Measurements from ENCODE around the gene MRGPRD.
"Not testable (repeated sequence)": the region's sequence is repeated elsewhere in the genome, so short reads cannot be mapped to it uniquely, and the experiment has no call there.

Gene MRGPRD

DNA sequence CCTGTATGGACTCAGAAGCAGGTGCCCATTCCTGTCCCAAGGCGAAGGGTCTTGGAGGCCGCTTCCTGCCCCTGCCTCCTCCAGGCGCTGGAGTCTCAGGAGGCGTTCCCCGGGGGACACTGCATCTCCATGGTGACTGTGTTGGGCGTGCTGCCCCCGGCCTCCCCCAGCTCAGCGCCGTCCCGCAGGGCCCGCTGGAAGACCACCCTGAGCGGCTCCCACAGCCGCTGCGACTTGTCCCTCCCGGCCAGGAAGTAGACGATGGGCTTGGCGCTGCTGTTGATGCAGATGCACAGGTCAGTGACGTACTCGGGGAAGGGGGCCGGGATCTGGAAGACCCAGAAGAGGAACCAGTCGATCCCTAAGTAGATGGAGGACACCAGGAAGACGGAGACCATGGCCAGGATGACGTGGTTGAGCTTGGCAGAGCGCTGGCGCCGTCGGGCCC lies 24.4 kb upstream of the MRGPRD start:
- no peak for DNase-seq

DNA sequence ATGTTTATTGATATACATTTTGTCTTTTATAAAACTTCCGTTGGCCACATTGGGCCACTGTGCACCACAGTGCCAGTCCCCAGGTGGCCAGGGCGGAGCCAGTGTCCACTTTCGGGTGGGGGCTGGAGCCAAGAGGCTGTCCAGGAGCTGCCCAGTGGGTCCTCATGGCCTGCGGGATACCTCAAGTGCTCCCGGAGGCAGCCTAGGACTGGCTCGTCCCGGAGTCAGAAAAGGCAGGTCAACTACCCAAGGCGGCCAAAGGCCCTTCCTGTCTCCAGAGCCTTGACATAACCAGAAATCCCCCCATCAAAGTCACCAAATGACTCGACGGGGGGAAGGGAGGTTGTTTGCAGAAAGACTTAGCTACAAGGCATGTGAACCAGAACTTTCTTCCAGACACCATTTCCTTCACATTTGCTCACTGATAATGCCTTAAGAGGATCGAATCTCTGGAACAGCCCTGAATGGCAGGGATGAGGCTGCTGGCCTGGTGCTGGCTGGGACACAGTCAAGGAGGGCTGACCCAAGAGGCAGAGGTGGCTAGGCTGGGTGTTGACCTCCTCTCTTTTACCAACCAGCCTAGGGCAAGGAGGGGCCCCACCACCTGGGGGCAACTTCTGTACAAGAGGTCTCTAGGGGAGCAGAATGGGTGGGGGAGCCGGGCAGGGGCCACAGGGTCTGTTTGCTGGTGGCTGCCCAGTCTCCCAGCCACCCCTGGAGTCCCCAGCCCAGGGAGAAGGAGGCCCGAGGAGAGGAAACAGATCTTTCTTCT lies 23.8 kb upstream of the MRGPRD start:
- no peak for DNase-seq

DNA sequence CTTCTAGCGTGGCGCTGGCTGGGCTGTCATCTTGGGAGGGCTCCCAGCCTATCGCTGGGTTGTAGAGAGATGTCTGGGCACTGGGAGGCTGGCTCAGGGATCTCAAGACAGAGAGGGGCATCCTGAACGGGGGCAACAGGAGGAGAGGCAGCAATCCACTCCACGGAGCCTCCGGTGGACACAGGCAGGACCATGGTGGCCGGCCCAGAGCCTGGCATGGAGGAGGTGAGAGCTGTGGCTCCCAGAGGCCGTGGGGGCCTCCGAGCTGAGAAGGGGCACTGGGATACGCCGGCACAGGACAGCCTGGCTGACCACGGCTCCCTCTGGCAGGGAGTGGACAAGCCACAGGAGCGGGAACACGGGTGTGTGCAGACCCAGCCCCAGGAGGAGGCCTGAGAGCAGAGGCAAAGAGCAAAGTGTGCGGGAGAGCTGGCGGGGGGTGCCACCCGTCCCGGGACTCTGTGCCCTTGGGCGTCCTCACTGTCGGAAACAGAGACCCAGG lies 23.1 kb upstream of the MRGPRD start:
- no peak for DNase-seq

DNA sequence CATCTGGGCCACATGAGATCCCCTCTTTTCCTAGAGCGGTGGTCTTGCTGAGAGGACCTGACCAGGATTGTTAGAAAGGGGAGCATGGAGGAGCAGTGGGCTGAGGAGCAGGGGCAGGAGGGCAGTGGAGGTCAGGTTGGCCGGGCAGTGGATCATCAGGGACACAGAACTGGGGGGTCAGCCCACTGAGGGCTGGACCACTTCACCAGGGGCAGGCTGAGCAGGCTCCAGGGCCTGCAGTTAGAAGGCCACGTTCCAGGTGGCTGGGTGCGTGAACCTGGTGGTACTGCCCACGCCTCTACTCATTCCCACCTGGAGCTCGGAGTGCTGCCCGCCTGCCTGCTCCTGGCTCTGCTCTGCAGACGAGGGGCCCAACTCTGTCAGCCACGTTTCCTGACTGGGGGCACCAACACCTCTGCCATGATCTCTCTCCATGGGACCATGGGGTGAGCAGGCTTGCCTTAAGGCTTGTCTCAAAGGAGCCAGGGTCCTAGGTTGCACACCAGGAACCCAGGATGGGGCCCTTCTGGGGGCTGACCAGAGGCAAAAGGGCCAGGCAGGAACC lies 22.6 kb upstream of the MRGPRD start:
- DNase-seq = no peak

DNA sequence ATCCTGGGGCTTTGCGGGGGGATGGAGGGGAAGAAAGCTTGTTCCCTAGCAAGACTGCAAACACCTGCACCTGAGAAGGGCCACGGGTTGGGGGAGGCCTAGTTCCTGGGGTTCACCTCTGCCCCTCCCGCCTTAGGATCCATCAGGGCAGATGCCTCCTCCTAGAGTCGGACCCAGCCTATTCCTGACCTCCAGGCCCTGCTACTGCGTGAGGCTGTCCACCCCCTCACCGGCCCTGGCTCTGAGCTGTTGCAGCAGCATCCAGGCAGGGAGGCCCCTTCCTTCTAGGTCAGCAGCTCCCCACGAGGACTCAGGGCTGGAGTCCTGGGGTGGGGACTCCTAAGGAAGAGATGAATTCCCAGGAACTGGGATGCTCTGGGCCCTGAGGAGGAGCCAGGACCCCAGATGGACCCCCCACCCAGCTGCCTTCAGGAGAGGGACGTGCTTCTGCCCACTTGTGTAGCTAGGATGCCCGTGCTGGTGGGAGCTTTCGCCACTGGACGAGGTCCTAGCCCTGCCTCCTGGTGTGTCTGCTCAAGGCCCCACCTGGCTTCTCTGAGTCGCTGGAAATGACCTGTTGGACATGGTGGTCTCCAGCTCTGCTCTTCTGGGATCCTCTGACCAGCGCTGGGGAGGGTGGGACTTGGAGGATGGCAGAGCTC lies 21.9 kb upstream of the MRGPRD start:
- no peak for DNase-seq

DNA sequence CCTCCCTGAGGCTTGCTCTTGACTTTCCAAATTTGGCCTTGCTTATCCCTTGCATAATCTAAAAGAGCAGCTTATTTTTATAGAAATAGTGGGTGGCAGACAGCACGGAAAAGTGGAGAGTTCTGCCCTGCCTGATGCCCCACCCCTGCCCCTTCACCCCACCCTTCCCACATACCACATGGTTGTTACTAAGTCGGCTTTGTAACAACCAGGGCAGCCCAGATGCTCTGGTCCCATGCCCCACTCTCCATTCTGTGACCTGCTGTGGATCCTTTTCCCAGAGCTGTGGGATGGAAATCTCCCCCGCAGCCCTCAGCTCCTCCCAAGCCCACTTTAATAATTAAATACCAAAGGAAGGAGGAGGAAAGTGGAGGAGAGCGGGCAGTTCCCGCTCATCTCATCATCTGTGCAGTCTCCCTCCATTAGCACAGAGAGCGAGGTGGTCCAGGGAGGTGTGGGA lies 21.4 kb upstream of the MRGPRD start:
- no peak for DNase-seq

DNA sequence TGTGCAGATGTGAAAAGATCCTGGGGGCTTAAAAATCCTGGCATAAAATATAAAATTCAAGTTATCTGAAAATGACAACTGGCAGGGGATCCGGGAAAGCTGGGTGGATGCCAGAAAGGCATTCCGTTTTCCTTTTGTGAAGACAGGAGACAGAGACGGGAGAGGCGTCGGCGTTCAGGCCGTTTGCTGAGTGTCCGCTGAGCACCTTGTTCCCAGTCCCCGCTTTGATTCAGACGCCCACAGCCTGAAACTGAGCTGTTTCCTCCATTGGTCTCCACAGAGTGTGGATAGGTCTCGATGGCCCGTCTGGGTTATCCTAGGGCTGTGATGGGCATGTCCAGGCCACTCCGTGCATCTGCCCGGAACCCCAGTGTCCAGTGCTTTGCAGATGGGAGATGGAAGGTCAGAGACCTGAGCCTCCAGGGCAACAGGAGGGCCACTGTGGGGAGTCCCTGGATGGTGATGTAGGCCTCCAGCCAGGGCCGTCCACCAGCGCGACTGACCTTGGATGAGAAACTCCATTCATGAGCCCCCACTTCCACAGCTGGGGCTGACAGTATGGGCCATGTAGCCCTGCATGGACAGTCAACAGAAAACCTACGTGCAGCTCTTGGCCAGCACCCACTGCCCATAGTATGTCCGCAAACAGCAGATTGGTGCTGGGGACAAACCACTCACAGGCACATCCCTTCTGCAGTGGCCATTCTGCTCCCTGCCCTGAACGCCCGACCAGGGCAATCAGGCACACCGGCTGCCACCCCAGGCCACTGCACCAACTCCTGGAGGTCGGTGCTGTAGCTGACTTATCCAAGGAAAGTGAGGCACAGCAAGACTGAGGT lies 20.7 kb upstream of the MRGPRD start:
- no peak for DNase-seq

DNA sequence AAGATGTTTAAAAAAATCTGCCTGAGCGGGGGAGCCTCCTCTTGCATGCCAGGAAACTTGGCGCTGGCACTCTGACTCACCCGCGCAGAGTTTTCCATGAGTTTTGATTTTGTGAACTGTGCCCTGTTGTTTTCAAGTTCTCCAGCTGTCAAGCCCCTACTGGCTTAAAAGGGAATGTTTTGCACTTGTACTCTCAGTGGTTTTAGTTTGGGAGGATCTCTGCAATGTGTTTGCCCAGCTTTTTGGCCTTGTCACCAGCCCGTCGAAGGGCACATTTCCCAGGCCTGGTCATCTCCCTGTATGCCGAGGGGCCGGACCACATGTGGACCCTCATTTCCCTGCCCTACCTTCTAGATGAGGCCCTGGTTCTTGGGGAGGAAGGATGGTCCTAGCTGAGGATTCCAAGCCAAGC lies 20.1 kb upstream of the MRGPRD start:
- no peak for DNase-seq

DNA sequence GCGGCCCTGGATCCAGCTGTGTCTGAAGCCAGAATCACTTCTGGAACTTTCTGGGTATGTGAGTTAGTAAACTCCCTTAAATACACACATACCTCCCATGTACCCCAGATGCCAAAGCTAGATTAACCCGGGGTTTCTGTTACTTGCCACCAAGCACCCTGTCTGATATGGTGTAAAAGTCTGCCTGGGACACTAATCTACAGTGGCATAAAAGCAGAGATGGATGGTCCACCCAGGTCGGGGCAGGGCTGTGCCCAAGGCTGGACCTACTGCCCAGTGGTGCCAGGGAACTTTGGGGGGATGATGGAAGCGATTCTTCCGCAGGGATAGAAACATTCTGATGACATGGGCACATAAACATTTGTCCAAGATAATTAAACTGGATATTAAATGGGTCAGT lies 19.6 kb upstream of the MRGPRD start:
- no peak for DNase-seq

DNA sequence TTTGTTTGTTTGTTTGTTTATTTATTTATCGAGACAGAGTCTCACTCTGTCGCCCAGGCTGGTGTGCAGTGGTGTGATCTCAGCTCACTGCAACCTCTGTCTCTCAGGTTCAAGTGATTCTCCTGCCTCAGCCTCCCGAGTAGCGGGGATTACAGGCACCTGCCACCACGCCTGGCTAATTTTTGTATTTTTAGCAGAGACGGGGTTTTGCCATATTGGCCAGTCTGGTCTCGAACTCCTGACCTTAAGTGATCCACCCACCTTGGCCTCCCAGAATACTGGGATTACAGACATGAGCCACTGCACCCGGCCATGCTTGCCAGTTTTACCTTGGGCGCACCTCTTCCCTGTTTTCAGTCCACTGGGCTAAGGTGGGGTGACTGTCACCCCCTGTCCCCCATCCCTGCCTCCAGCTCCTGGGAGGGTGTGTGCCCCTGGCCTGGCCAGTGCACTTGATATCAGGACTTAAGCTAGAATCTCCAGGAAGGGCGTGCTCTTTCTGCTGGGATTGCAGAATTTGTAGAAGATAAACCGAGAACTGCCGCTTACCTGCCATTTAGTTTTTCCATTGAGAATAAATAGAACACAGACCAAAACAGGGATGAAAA lies 19.1 kb upstream of the MRGPRD start:
- DNase-seq = not testable (repeated sequence)

DNA sequence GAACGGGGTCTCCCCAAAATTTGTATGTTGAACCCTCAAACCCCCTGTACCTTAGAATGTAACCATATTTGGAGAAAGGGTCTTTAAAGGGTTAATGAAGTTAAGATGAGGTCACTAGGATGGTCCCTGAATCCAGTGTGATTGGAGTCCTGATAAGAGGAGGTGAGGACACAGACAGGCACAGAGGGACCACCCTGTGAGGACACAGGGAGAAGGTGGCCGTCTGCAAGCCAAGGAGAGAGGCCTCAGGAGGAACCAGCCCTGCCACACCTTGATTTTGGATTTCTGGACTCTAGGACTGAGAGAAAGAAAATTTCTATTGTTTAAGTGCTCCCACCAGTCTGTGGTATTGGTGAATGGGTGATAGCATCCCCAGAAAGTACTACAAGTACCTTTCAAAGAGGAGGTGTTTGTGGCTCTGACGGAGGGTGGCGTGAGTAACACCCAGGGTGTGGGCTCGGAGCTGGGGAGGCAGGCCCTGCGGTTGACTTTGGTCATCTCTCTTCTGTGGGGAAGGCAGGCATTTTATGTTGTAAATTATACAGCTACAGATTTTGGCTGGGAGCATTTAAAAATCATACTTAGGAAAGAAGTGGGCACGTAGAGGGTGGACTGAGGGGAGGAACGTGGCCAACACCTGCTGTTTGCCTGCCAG lies 18.4 kb upstream of the MRGPRD start:
- no peak for DNase-seq

DNA sequence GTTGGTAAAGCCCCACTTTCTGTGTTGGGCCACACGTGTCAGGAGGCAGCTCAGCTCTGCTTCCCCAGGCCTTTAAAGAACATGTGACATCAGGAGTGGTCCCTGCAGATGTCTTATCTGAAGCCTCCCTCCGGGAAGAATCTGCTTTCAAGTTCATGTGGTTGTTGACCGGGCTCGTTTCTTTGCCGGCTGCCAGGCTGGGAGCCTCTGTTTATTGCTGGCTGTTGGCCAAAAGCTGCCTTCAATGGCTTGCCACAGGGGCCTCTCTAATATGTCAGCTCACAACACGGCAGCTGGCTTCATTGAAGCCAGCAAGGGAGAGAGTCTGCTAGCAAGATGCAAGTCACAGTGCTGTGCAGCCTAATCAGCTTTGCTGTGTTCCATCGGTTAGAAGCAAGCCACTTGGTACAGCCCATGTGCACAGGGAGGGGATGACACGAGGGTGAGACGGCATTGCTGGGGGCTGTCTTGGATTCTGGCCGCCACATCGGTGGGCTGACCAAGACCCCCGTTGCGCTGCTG lies 17.7 kb upstream of the MRGPRD start:
- DNase-seq = no peak

DNA sequence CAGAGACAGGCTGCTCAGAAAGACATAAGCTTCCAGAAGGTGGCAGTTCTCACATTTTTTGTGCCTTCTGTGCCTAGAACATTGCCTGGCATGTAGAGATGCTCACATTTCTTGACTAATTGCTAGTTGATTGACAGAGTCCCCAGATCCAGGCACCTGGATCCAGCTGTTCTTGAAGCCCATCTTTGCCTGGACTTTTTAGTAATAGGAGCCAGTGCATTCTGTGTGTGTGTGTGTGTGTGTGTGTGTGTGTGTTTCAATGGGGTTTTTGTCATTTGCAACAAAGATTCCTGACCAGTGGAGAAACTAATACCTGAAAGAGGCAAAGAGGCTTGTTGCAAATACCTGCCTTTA lies 17.2 kb upstream of the MRGPRD start:
- no peak for DNase-seq

DNA sequence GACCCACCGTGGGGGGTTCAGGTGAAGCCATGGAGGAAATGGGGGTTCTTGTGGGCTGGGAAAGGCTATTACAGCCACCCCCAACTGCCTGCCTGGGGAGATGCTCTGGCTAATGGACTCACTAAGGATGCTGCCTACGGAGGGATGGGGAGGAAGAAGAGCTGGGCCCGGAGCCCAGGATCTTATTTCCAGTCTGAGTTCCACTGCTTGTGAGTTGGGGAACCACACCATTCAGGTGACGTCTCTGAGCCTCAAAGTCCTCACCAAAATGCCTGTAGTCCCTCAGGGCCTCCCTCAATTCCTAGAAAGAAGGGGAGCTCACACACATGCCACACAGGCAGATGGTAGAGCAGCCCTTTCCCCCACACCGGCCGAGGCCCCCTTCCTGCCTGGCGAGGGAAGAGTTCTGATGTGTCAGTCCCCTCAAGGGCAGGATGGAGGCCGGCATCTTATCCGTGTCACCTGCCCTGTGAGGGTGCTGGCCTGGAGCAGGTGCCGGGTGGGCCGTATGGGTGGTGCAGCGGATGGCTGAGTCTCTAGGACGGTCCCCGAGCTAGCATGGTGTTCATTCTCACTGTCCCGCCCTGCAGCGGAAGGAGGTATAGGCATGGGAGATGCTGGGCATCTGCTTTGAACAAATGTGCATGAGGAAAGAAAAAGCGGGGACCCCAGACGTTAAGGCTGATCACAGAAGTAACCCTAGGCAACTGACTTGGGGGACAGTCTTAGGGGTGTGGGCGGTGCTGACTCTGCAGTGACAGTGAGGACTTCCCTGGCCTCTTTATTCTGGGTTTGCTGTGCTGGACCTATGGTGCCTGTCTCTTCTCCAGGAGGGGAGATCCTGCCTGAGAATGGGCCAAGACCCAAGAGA lies 16.6 kb upstream of the MRGPRD start:
- DNase-seq = no peak

DNA sequence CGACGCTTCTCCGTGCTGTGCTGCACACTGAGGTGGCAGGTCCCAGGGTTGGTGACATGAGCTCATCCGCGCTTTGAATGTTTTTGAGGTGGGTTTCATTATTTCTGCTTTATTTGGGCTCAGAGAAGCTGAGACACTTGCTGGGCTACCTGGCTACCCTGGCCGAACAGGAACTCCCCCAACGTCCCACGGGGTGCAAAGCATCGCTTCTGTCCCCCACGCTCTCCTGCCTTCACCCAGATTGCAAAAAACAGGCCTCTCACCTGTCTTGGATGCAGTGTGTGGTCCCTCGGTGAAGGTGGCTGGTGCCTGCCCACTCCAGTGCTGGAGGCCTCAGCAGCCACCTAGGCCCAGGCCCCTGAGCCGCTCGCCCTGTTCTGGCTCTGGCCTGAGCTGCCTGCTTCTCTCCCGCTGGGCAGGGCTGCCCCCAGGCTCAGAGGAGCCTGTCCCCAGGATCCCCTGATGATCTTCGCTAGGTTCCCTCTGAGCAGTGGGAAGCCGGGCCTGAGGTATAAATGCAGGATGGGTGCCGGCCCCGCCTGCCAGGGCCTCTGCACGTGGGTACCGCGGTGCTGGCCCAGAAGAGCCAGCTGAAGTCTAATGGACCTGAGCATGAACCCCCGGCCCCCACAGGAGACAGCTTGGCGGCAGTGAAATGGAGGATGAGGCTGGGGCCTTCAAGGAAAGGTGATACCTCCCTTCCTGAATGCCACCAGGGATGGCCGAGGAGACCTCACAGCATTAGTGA lies 15.8 kb upstream of the MRGPRD start:
- DNase-seq = no peak

DNA sequence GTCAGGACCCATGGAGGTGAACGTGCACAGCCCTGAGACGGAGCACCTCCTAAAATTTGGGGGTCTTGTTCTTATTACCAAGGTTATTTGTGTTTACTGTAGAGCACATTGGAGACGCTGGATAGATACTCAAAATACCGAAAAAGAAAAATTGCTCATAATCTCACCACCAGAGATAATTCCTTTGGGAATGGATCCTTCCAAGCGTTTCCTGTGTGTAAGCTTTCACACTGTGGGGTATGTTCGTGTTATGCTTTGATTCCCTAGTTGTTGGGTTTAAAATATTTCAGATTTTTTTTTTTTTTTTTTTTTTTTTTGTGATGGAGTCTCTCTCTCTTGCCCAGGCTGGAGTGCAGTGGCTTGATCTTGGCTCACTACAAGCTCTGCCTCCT lies 14.1 kb upstream of the MRGPRD start:
- DNase-seq = no peak

DNA sequence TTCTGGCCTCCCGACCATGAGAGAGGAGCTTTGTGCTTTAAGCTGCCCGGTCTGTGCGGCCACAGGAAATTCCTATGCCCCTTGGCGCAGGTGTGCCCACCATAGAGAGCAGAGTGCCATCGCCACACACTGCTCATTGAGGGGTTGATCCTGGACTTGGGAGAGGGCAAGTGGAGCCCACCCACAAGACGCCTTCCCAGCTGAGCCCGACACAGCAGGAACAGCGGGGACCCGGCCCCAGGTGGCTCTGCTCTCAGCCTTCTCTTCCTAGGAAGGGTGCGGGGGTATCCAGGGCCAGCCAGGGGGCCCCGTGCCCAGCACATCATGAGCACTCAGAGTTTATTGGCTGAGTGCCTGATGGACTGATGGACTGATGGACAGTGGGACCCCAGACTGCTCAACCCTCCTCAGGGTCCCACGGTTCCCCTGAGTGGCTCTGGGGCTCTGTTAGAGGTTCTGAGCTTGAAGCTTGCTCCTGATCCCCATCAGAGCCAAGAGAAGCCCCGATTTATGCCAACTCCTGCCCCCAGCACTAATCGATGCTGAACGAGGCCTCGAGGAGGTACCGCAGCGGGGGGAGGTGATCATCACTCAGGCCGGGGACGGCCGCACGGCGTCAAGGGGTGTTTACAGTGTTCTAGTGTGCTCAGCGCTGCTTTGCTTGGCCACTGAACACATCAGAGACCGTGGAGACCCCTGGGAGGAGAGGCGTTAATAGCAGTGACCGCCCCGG lies 13.5 kb upstream of the MRGPRD start:
- no peak for DNase-seq

DNA sequence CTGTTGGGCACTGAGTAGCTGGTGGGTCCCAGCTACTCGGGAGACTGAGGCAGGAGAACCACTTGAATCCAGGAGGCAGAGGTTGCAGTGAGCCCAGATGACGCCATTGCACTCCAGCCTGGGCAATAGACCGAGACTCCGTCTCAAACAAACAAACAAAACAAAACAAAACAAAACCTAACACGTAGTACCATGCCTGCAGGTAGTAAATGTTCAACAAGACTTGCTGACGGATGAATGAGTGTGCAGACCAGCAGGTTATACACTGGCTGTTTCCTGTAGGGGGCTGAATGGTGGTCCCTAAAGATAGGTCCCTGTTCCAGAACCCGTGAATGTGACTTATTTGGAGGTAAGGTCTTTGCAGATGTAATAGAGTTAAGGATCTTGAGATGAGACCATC lies 12.8 kb upstream of the MRGPRD start:
- DNase-seq = no peak

DNA sequence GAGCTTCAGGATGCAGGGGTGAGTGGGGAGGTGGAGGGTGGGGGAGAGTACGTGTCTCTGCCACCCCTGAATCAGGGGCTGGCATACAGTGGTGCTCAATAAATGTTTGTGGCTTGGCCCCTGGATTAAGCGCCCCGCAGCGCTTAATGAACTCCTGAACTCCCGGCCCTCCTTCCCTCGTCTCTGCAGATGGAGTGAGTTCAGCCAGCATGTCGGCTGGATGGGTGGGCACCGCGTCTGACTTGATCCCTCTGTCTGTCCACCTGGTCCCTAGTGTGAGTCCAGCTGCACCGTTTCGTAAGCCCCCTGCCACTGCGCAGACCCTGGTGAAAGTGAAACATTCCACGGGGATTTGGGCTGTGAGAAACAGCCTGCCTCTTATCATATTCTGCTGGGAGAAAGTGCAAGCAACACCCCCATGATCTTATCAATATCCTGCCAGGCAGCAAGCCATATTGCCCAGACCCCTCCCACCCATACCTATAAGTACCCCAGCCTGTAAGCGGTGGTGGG lies 12.0 kb upstream of the MRGPRD start:
- DNase-seq = no peak

Measured in stimulated activated naive CD4-positive, alpha-beta T cell (primary cell).